Activated T-helper 1 cell treated with anti-CD3 and anti-CD28 coated beads, Interleukin-12 subunit alpha, Interleukin-12 subunit beta, Interleukin-2, Interleukin-4 antibody, amounts not matched to agents 30 ng/mL and 10 ng/mL and 1 ng/mL, durations not matched to agents 14 hours and 24 hours and 36 hours (primary cell): ENCODE measurements around the gene MAGI3. TPM values are rescaled to one million over a fixed set of nuclear protein-coding genes. Genes with fewer than 3 reads are reported as not detected.

ENCODE experiments used
- DNase-seq: peaks from one replicate; pipeline ENCODE4 v3.0.0; 2021; ENCODE audit warnings: low spot score
- H3K27ac Mint-ChIP-seq: one replicate; pipeline ENCODE4 v1.8.0; 2021; ENCODE audit warnings: mild to moderate bottlenecking, mixed read lengths
- H3K27me3 Mint-ChIP-seq: one replicate; pipeline ENCODE4 v1.8.0; 2022; ENCODE audit warnings: mild to moderate bottlenecking, moderate library complexity, mixed read lengths; ENCODE audit not compliant: insufficient read depth
- H3K36me3 Mint-ChIP-seq: one replicate; pipeline ENCODE4 v1.8.0; 2021; ENCODE audit warnings: low read depth, mixed read lengths
- H3K4me1 Mint-ChIP-seq: one replicate; pipeline ENCODE4 v1.8.0; 2021; ENCODE audit warnings: low read depth, mixed read lengths
- H3K4me3 Mint-ChIP-seq: one replicate; pipeline ENCODE4 v1.8.0; 2021; ENCODE audit warnings: mild to moderate bottlenecking, moderate library complexity, mixed read lengths
- H3K9me3 Mint-ChIP-seq: one replicate; pipeline ENCODE4 v1.8.0; 2021; ENCODE audit warnings: mixed read lengths
- intact Hi-C: fragments of 100-400 bp; cut with micrococcal nuclease; formaldehyde crosslinking; loops from one replicate; pipeline ENCODE4 v1.15.1; 2024
- total RNA-seq: library from RNA; stranded (reverse); gene quantifications from 2 replicates; pipeline ENCODE4 v1.2.3, GENCODE V29; 2022

The MAGI3 gene
- total RNA-seq, 1 donor from 2014 or later: 3.0 TPM

GRCh38 chr1:113511269-113511668 is 121.0 kb downstream of the MAGI3 start:
- Mint-ChIP-seq H3K9me3 (peaks cover 27% of the 10 kb centered on the region), H3K36me3 (no peaks in the 10 kb centered on the region), H3K27ac (no peak overlapping the region), H3K27me3 (no peaks in the 10 kb centered on the region), H3K4me3 (no peak overlapping the region), H3K4me1 (no peaks in the 10 kb centered on the region)
- DNase-seq: no peak
- intact Hi-C loops: no loop called here

GRCh38 chr1:113515498-113515897 is 125.2 kb downstream of the MAGI3 start:
- Mint-ChIP-seq H3K4me1 (no peaks in the 10 kb centered on the region), H3K27ac (no peak overlapping the region), H3K36me3 (no peaks in the 10 kb centered on the region), H3K4me3 (no peak overlapping the region), H3K9me3 (peaks cover 16% of the 10 kb centered on the region), H3K27me3 (no peaks in the 10 kb centered on the region)
- no peak for DNase-seq
- intact Hi-C loops: no loop called here

GRCh38 chr1:113517346-113517745 is 127.0 kb downstream of the MAGI3 start:
- Mint-ChIP-seq H3K27me3 (no peaks in the 10 kb centered on the region), H3K36me3 (no peaks in the 10 kb centered on the region), H3K4me3 (no peak overlapping the region), H3K27ac (no peak overlapping the region), H3K4me1 (no peaks in the 10 kb centered on the region), H3K9me3 (peaks cover 9% of the 10 kb centered on the region)
- DNase-seq: no peak
- intact Hi-C loops: no loop called here

- no peaks in the 10 kb centered on the region for H3K36me3 Mint-ChIP-seq
- no peaks in the 10 kb centered on the region for H3K27me3 Mint-ChIP-seq
- no peak for DNase-seq
- no peaks in the 10 kb centered on the region for H3K4me1 Mint-ChIP-seq
- intact Hi-C loops: no loop called here
- H3K9me3 Mint-ChIP-seq: peaks cover 12% of the 10 kb centered on the region
- H3K4me3 Mint-ChIP-seq: no peak overlapping the region
- no peak overlapping the region for H3K27ac Mint-ChIP-seq
These were observed 127.7 kb downstream of the MAGI3 start for GRCh38 chr1:113517983-113518382.

- no peak for DNase-seq
- H3K4me3 Mint-ChIP-seq: no peak overlapping the region
- no peak overlapping the region for H3K27ac Mint-ChIP-seq
- no peaks in the 10 kb centered on the region for H3K4me1 Mint-ChIP-seq
- intact Hi-C loops: no loop called here
- H3K9me3 Mint-ChIP-seq: peaks cover 20% of the 10 kb centered on the region
- H3K27me3 Mint-ChIP-seq: no peaks in the 10 kb centered on the region
- no peaks in the 10 kb centered on the region for H3K36me3 Mint-ChIP-seq
These were observed 129.2 kb downstream of the MAGI3 start for GRCh38 chr1:113519556-113519955.

- no peaks in the 10 kb centered on the region for H3K4me1 Mint-ChIP-seq
- DNase-seq: no peak
- H3K27ac Mint-ChIP-seq: no peak overlapping the region
- H3K36me3 Mint-ChIP-seq: no peaks in the 10 kb centered on the region
- H3K4me3 Mint-ChIP-seq: no peak overlapping the region
- intact Hi-C loops: no loop called here
- no peaks in the 10 kb centered on the region for H3K27me3 Mint-ChIP-seq
- peaks cover 6% of the 10 kb centered on the region for H3K9me3 Mint-ChIP-seq
These were observed 139.7 kb downstream of the MAGI3 start for GRCh38 chr1:113530021-113530420.

GRCh38 chr1:113531321-113531720 is 141.0 kb downstream of the MAGI3 start:
- H3K4me3 Mint-ChIP-seq: no peak overlapping the region
- peaks cover 4% of the 10 kb centered on the region for H3K9me3 Mint-ChIP-seq
- H3K27ac Mint-ChIP-seq: no peak overlapping the region
- no peaks in the 10 kb centered on the region for H3K36me3 Mint-ChIP-seq
- intact Hi-C loops: no loop called here
- H3K27me3 Mint-ChIP-seq: no peaks in the 10 kb centered on the region
- DNase-seq: no peak
- H3K4me1 Mint-ChIP-seq: no peaks in the 10 kb centered on the region

- Mint-ChIP-seq H3K4me3 (no peak overlapping the region), H3K9me3 (peaks cover 5% of the 10 kb centered on the region), H3K4me1 (no peaks in the 10 kb centered on the region), H3K27ac (no peak overlapping the region), H3K27me3 (no peaks in the 10 kb centered on the region), H3K36me3 (no peaks in the 10 kb centered on the region)
- intact Hi-C loops: no loop called here
- no peak for DNase-seq
These were observed 142.7 kb downstream of the MAGI3 start for GRCh38 chr1:113533061-113533460.

GRCh38 chr1:113534130-113534817 is 144.0 kb downstream of the MAGI3 start:
- no peaks in the 10 kb centered on the region for H3K4me1 Mint-ChIP-seq
- no peak for DNase-seq
- no peak overlapping the region for H3K4me3 Mint-ChIP-seq
- H3K9me3 Mint-ChIP-seq: peaks cover 4% of the 10 kb centered on the region
- no peaks in the 10 kb centered on the region for H3K36me3 Mint-ChIP-seq
- intact Hi-C loops: no loop called here
- H3K27me3 Mint-ChIP-seq: no peaks in the 10 kb centered on the region
- H3K27ac Mint-ChIP-seq: no peak overlapping the region

GRCh38 chr1:113534875-113535274 is 144.6 kb downstream of the MAGI3 start:
- Mint-ChIP-seq H3K27ac (no peak overlapping the region), H3K27me3 (no peaks in the 10 kb centered on the region), H3K4me3 (no peak overlapping the region), H3K4me1 (no peaks in the 10 kb centered on the region), H3K36me3 (no peaks in the 10 kb centered on the region), H3K9me3 (peaks cover 4% of the 10 kb centered on the region)
- DNase-seq: no peak
- intact Hi-C loops: no loop called here

- H3K27me3 Mint-ChIP-seq: no peaks in the 10 kb centered on the region
- intact Hi-C loops: no loop called here
- no peaks in the 10 kb centered on the region for H3K36me3 Mint-ChIP-seq
These were observed 146.0 kb downstream of the MAGI3 start for GRCh38 chr1:113536182-113536780.

GRCh38 chr1:113538225-113538624 is 147.9 kb downstream of the MAGI3 start:
- no peak overlapping the region for H3K27ac Mint-ChIP-seq
- H3K36me3 Mint-ChIP-seq: no peaks in the 10 kb centered on the region
- no peak for DNase-seq
- H3K27me3 Mint-ChIP-seq: no peaks in the 10 kb centered on the region
- H3K4me3 Mint-ChIP-seq: no peak overlapping the region
- peaks cover 4% of the 10 kb centered on the region for H3K9me3 Mint-ChIP-seq
- H3K4me1 Mint-ChIP-seq: no peaks in the 10 kb centered on the region
- intact Hi-C loops: no loop called here

More at GRCh38 chr1:113536182-113536780, 146.0 kb downstream of the MAGI3 start:
- no peak overlapping the region for H3K27ac Mint-ChIP-seq
- no peak for DNase-seq
- no peak overlapping the region for H3K4me3 Mint-ChIP-seq
- no peaks in the 10 kb centered on the region for H3K4me1 Mint-ChIP-seq
- H3K9me3 Mint-ChIP-seq: peaks cover 4% of the 10 kb centered on the region

- no peaks in the 10 kb centered on the region for H3K36me3 Mint-ChIP-seq
- intact Hi-C loops: no loop called here
- no peaks in the 10 kb centered on the region for H3K4me1 Mint-ChIP-seq
- DNase-seq: no peak
- no peaks in the 10 kb centered on the region for H3K27me3 Mint-ChIP-seq
- no peak overlapping the region for H3K27ac Mint-ChIP-seq
- no peak overlapping the region for H3K4me3 Mint-ChIP-seq
- H3K9me3 Mint-ChIP-seq: peaks cover 4% of the 10 kb centered on the region
These were observed 150.0 kb downstream of the MAGI3 start for GRCh38 chr1:113540335-113540734.
